Tongue (tissue), 2 donors: ENCODE measurements around the gene ATXN10. TPM values are rescaled to one million over a fixed set of nuclear protein-coding genes. Genes with fewer than 3 reads are reported as not detected.
A peak's percentile ranks its signal among the peaks of the same experiment; 100 is the strongest.
"Not testable (repeated sequence)": the region's sequence is repeated elsewhere in the genome, so short reads cannot be mapped to it uniquely, and the experiment has no call there.

Experiments used
- DNase-seq: peaks from one replicate; pipeline ENCODE4 v3.0.0-alpha.2; 2015
- total RNA-seq: library from RNA; depleted of rRNA; stranded (reverse); fragments of >200 nt; gene quantifications from one replicate; pipeline ENCODE4 v1.2.3, GENCODE V29; 2014

ATXN10 gene
- total RNA-seq, 1 donor from 2014 or later = 185 TPM

DNA sequence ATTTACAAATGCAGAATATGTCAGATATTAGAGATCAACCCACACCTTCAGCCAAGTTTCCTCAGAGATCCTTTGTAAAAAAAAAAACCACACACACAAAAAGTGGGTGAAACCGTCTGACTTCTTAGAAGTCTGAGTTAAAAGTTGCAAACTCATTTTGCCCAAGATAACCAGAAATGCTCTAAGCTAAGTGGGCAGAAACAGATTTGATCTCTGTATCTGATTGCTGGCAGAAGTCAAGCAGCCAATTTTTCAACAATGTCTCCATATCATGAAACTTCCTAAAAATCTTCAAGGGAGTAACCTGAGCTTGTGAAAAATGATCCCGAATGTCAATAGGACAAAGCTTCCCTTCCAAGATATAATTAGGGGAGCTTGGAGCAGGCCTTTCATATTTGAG is 28.6 kb upstream of the ATXN10 start:
- DNase-seq = peak; percentile 34

DNA sequence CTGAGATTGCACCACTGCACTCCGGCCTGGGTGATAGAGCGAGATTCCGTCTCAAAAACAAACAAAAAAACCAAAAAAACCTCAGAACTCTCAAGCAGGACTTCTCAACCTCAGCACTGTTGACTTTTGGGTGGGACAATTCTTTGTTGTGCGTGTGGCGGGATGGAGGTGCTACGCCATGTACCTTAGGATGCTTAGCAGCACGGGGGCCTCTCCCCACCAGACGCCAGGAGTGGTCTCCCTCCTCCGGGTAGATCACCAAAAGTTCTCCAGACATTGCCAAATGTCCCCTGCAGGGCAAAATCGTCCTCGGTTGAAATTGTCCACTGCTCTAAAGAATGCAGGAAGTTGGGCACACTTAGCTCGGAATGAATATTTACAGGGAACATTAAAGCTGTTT is 26.9 kb upstream of the ATXN10 start:
- no peak for DNase-seq

DNA sequence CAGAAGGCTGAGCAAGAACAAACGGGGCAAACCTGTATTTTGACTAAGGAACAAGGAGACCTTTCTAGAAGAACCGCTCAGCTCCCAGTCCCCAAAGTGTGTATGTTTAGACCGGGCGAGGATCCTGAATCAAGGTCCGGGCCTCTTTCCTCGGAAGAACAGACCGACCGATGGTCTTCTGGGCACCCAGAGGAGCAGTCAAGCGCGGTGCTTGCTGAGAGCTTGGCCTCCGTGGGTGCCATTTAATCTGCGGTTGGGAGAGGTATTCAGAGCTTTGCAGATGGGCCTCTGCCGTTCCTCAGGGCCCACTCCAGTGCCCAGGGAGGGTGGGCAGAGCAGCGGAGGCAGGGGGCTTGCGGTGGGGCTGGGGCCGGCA is 26.5 kb upstream of the ATXN10 start:
- DNase-seq = no peak

- peak; percentile 77 for DNase-seq
These were observed 25.9 kb upstream of the ATXN10 start for GRCh38 chr22:45645526-45646414.

- peak; percentile 76 for DNase-seq
These were observed 24.0 kb upstream of the ATXN10 start for GRCh38 chr22:45647532-45648225.

DNA sequence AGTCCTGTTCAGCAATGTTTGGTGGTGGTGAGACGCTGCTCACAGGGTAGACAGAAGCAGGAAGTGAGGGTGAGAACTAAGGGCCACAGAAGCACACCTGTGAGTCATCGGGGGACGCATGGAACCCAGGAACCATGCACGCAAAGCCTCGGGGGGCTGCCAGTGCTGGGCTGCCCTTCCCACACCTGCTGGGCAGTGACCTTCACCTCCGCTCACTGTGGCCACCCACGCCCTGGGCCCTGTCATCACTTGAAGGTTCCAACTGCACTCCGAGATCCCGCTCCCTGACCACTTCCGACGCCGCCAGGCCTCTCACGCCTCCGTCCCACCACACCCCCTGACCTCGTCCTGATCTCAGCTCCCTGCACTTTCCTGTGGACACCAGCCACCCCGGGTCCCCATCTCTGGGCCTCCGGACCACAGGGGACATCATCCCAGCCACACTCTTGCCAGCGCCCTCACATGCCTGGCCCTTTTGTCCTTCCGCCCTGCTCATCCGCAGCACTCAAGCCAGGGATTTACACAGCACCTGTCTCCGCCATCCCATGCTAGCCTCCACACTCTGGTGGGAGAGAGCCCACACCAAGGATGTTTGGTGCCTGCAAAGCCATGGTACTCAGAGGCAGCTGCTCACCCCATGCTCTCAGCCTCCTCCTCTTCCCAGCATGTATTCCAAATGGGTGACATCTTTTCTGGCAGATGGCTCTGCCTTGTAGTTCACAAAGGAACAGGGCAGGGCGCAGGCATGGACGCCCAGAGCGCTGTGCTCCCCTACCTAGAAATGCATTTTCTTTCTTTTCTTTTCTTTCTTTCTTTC is 23.1 kb upstream of the ATXN10 start:
- peak; percentile 85 for DNase-seq

- DNase-seq = no peak
These were observed 21.8 kb upstream of the ATXN10 start for GRCh38 chr22:45649809-45650208.

DNA sequence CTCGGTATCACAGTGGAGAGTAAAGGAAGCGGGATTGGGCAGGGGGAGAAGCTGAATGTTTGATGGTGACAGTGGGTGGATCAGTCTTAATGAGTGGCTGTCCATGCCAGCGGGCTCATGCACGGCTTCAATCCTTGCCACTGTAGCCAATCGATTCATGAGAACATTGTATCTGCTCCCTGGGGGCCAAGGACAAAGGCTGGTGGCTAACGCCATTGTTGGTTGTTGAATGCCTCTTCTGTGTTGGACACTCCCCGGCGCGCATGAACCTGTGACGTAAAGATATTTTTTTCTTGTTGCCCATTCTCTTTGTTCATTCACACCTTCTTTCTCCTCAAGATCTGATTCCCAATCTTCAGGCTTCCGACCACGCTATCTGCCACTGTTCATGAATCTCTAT is 20.9 kb upstream of the ATXN10 start:
- no peak for DNase-seq

GRCh38 chr22:45651931-45652528 is 19.6 kb upstream of the ATXN10 start:
- DNase-seq = no peak

- DNase-seq = no peak
These were observed 15.1 kb upstream of the ATXN10 start for GRCh38 chr22:45656577-45656976.

GRCh38 chr22:45657701-45658100 is 13.9 kb upstream of the ATXN10 start:
- DNase-seq = no peak

GRCh38 chr22:45664136-45664646 is 7.4 kb upstream of the ATXN10 start:
- no peak for DNase-seq

- no peak for DNase-seq
These were observed 4.1 kb upstream of the ATXN10 start for GRCh38 chr22:45667486-45667885.

DNA sequence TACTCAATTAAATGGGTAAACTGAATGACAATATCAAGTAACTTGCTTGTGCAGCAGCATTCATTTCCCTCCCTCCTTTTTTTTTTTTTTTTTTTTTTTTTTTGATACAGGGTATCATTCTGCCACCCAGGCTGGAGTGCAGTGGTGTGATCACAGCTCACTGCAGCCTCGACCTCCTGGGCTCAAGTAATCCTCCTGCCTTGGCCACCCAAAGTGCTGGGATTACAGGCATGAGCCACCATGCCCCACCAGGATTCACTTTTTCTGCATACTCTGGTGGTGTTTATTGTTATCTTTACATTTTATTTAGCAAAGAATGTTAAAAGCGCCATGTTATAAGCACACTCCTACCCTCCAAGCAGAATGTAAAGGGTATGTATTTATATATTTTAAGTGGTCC is 1.3 kb upstream of the ATXN10 start:
- not testable (repeated sequence) for DNase-seq

GRCh38 chr22:45670981-45671782 is 452 bp upstream of the ATXN10 start:
- peak; percentile 19 for DNase-seq

GRCh38 chr22:45672564-45673481 is 1.2 kb downstream of the ATXN10 start:
- no peak for DNase-seq

DNA sequence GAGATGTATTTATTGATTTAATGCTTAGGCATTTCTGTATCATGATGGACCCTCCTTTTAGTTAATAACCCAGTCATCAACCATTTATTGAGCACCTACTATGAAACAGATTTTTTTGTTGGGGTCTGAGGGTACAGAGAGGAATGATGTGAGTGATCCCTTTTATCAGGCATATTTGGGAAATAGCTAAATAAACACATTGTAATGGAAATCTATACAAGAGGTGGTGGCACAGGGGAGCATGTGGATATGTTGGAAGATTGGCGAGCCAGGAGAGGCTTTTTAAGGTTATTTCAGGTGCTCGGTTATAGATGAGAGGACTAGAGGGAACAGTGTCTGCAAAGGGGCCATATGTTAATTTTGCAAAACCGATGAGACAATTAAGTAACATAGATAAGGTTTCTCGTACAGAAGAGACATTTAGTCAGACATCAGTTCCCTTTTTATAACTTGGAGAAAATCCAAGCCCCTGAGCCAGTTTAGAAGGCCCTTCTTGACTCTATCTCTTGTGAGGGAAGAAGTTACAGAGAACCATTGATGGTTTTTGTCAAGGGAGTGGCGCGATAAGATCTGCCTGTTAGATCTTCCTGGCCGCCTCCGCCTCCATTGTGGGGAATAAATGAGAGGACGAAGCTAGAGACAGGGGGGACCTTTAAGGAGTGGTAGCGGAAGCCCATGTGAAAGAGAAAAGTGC is 2.0 kb downstream of the ATXN10 start:
- DNase-seq = no peak

GRCh38 chr22:45676024-45676423 is 4.4 kb downstream of the ATXN10 start:
- no peak for DNase-seq

GRCh38 chr22:45677063-45677462 is 5.4 kb downstream of the ATXN10 start:
- no peak for DNase-seq
